Measurements from ENCODE around the gene ADGRF1.

Gene ADGRF1

GRCh38 chr6:47009583-47009982 is 32.5 kb downstream of the ADGRF1 start:
- no peak overlapping the region for H3K4me3 ChIP-seq (ENCODE audit: low read depth, low read length)
- TF ChIP-seq POLR2A (IDR thresholded peaks at IDR 0.05; ENCODE audit: extremely low read depth, insufficient read length) (no peak), MAX (IDR thresholded peaks at IDR 0.05; ENCODE audit: low read depth, low read length) (no peak), MYC (IDR thresholded peaks at IDR 0.05; ENCODE audit: low read depth, low read length) (no peak)
- no peak for DNase-seq (ENCODE audit: low read depth)

DNA sequence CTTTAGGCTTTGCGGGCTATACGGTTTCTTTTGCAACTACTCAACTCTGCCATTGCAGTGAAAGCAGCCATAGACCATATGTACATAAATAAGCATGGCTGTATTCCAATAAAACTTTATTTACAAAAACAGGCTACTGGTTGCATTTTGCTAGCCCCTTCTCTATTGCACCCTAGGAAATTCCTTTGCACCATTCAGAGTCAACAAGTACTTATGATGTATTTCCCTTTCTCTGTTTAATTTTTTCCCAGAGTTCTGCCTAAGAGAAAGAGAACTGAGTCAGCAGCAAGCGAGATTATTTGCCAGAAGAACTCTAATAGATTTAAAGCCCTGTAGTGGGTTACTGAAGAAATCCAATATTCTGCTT is 33.8 kb downstream of the ADGRF1 start:
- DNase-seq (ENCODE audit: low read depth) = no peak
- no peak for TF ChIP-seq MYC (IDR thresholded peaks at IDR 0.05; ENCODE audit: low read depth, low read length)
- no peak for TF ChIP-seq POLR2A (IDR thresholded peaks at IDR 0.05; ENCODE audit: extremely low read depth, insufficient read length)
- TF ChIP-seq MAX (IDR thresholded peaks at IDR 0.05; ENCODE audit: low read depth, low read length) = no peak
- TF ChIP-seq, protein P1, sequence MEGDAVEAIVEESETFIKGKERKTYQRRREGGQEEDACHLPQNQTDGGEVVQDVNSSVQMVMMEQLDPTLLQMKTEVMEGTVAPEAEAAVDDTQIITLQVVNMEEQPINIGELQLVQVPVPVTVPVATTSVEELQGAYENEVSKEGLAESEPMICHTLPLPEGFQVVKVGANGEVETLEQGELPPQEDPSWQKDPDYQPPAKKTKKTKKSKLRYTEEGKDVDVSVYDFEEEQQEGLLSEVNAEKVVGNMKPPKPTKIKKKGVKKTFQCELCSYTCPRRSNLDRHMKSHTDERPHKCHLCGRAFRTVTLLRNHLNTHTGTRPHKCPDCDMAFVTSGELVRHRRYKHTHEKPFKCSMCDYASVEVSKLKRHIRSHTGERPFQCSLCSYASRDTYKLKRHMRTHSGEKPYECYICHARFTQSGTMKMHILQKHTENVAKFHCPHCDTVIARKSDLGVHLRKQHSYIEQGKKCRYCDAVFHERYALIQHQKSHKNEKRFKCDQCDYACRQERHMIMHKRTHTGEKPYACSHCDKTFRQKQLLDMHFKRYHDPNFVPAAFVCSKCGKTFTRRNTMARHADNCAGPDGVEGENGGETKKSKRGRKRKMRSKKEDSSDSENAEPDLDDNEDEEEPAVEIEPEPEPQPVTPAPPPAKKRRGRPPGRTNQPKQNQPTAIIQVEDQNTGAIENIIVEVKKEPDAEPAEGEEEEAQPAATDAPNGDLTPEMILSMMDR (IDR thresholded peaks at IDR 0.05; ENCODE audit: low read depth, low read length) = no peak
- no peak overlapping the region for H3K4me3 ChIP-seq (ENCODE audit: low read depth, low read length)

- DNase-seq (ENCODE audit: low read depth) = no peak
- TF ChIP-seq MYC (IDR thresholded peaks at IDR 0.05; ENCODE audit: low read depth, low read length) = no peak
- TF ChIP-seq POLR2A (IDR thresholded peaks at IDR 0.05; ENCODE audit: extremely low read depth, insufficient read length) = no peak
- TF ChIP-seq, protein P1 (IDR thresholded peaks at IDR 0.05; ENCODE audit: low read depth, low read length) = no peak
- no peak for TF ChIP-seq MAX (IDR thresholded peaks at IDR 0.05; ENCODE audit: low read depth, low read length)
- H3K4me3 ChIP-seq (ENCODE audit: low read depth, low read length) = no peak overlapping the region
Measured at GRCh38 chr6:47007657-47008396, 34.3 kb downstream of the ADGRF1 start.

GRCh38 chr6:47005486-47005885 is 36.6 kb downstream of the ADGRF1 start:
- no peak for TF ChIP-seq MYC (IDR thresholded peaks at IDR 0.05; ENCODE audit: low read depth, low read length)
- no peak for TF ChIP-seq MAX (IDR thresholded peaks at IDR 0.05; ENCODE audit: low read depth, low read length)
- TF ChIP-seq, protein P1 (IDR thresholded peaks at IDR 0.05; ENCODE audit: low read depth, low read length) = no peak
- TF ChIP-seq POLR2A (IDR thresholded peaks at IDR 0.05; ENCODE audit: extremely low read depth, insufficient read length) = no peak
- H3K4me3 ChIP-seq (ENCODE audit: low read depth, low read length) = no peak overlapping the region
- no peak for DNase-seq (ENCODE audit: low read depth)

DNA sequence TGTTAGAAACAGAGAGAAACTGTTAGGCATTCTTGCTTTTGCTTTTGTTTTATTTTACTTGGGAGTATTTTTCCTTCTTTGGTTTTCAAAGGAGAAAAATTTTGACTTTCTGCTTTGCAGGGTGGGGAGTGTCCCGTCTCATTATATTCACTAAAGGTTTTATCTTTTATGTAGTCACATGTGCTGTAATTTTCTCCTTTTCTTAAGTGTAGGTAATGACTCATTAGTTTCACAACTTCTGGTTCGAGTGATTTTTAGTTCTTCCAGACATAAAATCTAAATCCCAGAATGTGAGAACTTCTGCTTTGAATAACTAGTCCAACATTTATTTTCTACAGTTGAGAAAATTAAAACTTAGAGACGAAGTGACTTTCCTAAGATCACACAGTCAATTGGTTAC is 37.7 kb downstream of the ADGRF1 start:
- TF ChIP-seq MYC (IDR thresholded peaks at IDR 0.05; ENCODE audit: low read depth, low read length) = no peak
- TF ChIP-seq, protein P1 (IDR thresholded peaks at IDR 0.05; ENCODE audit: low read depth, low read length) = no peak
- no peak for TF ChIP-seq POLR2A (IDR thresholded peaks at IDR 0.05; ENCODE audit: extremely low read depth, insufficient read length)
- no peak for TF ChIP-seq MAX (IDR thresholded peaks at IDR 0.05; ENCODE audit: low read depth, low read length)
- peak; percentile 6 for DNase-seq (ENCODE audit: low read depth)
- H3K4me3 ChIP-seq (ENCODE audit: low read depth, low read length) = no peak overlapping the region

GRCh38 chr6:47000842-47001241 is 41.3 kb downstream of the ADGRF1 start:
- H3K4me3 ChIP-seq (ENCODE audit: low read depth, low read length) = no peak overlapping the region
- TF ChIP-seq, protein P1 (IDR thresholded peaks at IDR 0.05; ENCODE audit: low read depth, low read length) = no peak
- TF ChIP-seq POLR2A (IDR thresholded peaks at IDR 0.05; ENCODE audit: extremely low read depth, insufficient read length) (no peak), MYC (IDR thresholded peaks at IDR 0.05; ENCODE audit: low read depth, low read length) (no peak), MAX (IDR thresholded peaks at IDR 0.05; ENCODE audit: low read depth, low read length) (no peak)
- no peak for DNase-seq (ENCODE audit: low read depth)

Measured in NB4 (cell line).